Measurements from ENCODE around the gene REV3L.
"Not testable (repeated sequence)": the region's sequence is repeated elsewhere in the genome, so short reads cannot be mapped to it uniquely, and the experiment has no call there.

REV3L gene

GRCh38 chr6:111326563-111326962 lies 156.5 kb downstream of the REV3L start:
- Histone ChIP-seq H3K27me3 (ENCODE audit: low read depth, low read length) (no peaks in the 10 kb centered on the region), H3K9me3 (ENCODE audit: control insufficient read depth in 1 of 2, low read length in 2 of 2) (no peaks in the 10 kb centered on the region), H3K36me3 (ENCODE audit: control insufficient read depth in 1 of 2, insufficient read depth in 2 of 2, low read length in 2 of 2) (peaks cover 30 to 55% of the 10 kb centered on the region in 2 donors), H3K4me1 (ENCODE audit: control insufficient read depth in 1 of 2, insufficient read depth in 2 of 2, low read length in 2 of 2) (no peaks in the 10 kb centered on the region), H3K27ac (ENCODE audit: low read length) (no peak overlapping the region), H3K4me3 (ENCODE audit: low read depth in 1 of 2, low read length in 2 of 2) (no peak overlapping the region)

GRCh38 chr6:111322145-111322544 lies 160.9 kb downstream of the REV3L start:
- Histone ChIP-seq H3K4me3 (ENCODE audit: low read depth in 1 of 2, low read length in 2 of 2) (no peak overlapping the region), H3K36me3 (ENCODE audit: control insufficient read depth in 1 of 2, insufficient read depth in 2 of 2, low read length in 2 of 2) (peaks cover 10 to 48% of the 10 kb centered on the region in 2 donors), H3K27ac (ENCODE audit: low read length) (no peak overlapping the region), H3K27me3 (ENCODE audit: low read depth, low read length) (no peaks in the 10 kb centered on the region), H3K4me1 (ENCODE audit: control insufficient read depth in 1 of 2, insufficient read depth in 2 of 2, low read length in 2 of 2) (no peaks in the 10 kb centered on the region), H3K9me3 (ENCODE audit: control insufficient read depth in 1 of 2, low read length in 2 of 2) (no peaks in the 10 kb centered on the region)

DNA sequence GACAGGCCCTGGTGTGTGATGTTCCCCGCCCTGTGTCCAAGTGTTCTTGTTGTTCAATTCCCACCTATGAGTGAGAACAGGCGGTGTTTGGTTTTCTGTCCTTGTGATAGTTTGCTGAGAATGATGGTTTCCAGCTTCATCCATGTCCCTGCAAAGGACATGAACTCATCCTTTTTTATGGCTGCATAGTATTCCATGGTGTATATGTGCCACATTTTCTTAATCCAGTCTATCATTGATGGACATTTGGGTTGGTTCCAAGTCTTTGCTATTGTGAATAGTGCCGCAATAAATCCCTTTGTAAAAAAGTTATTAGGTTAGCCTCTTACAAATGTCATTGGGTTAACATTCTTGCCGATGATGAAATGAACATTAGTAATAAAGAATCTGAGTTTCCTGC lies 175.1 kb downstream of the REV3L start:
- H3K4me3 ChIP-seq (ENCODE audit: low read depth in 1 of 2, low read length in 2 of 2); H3K4me1 ChIP-seq (ENCODE audit: control insufficient read depth in 1 of 2, insufficient read depth in 2 of 2, low read length in 2 of 2); H3K27ac ChIP-seq (ENCODE audit: low read length); H3K27me3 ChIP-seq (ENCODE audit: low read depth, low read length); H3K9me3 ChIP-seq (ENCODE audit: control insufficient read depth in 1 of 2, low read length in 2 of 2): not testable (repeated sequence)
- peaks cover 42 to 50% of the 10 kb centered on the region in 2 donors for H3K36me3 ChIP-seq (ENCODE audit: control insufficient read depth in 1 of 2, insufficient read depth in 2 of 2, low read length in 2 of 2)

DNA sequence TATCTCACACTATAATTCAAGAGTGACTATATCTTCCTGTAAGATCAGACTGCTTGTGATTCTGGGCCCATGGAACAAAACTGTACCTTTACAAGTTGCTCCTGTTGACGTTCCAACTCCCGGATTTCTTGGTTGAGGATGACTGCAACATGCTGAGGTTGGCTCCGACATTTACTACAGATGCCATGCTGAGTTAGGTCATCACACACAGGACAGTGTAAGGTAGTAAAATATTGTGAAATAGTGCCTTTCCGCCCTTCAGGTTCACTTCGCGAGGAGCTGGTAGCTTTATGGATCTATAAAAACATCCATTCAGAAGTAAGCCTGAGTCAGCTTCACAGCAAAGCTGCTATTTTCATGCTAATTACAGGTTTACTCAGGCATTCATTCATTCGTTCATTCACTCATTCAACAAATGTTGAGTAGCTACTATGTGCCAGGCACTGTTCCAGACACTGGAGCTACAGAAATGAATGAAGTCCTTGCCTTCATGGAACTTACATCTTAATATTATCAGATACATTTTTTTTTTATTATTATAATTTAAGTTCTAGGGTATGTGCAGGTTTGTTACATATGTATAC lies 175.7 kb downstream of the REV3L start:
- H3K27ac ChIP-seq (ENCODE audit: low read length) = no peak overlapping the region
- H3K36me3 ChIP-seq (ENCODE audit: control insufficient read depth in 1 of 2, insufficient read depth in 2 of 2, low read length in 2 of 2) = peaks cover 42 to 46% of the 10 kb centered on the region in 2 donors
- H3K27me3 ChIP-seq (ENCODE audit: low read depth, low read length) = no peaks in the 10 kb centered on the region
- no peaks in the 10 kb centered on the region for H3K4me1 ChIP-seq (ENCODE audit: control insufficient read depth in 1 of 2, insufficient read depth in 2 of 2, low read length in 2 of 2)
- no peaks in the 10 kb centered on the region for H3K9me3 ChIP-seq (ENCODE audit: control insufficient read depth in 1 of 2, low read length in 2 of 2)
- no peak overlapping the region for H3K4me3 ChIP-seq (ENCODE audit: low read depth in 1 of 2, low read length in 2 of 2)

- Histone ChIP-seq H3K27ac (ENCODE audit: low read length) (no peak overlapping the region), H3K36me3 (ENCODE audit: control insufficient read depth in 1 of 2, insufficient read depth in 2 of 2, low read length in 2 of 2) (peaks cover 44 to 46% of the 10 kb centered on the region in 2 donors), H3K4me1 (ENCODE audit: control insufficient read depth in 1 of 2, insufficient read depth in 2 of 2, low read length in 2 of 2) (peaks cover 0 to 5% of the 10 kb centered on the region in 2 donors), H3K27me3 (ENCODE audit: low read depth, low read length) (no peaks in the 10 kb centered on the region), H3K9me3 (ENCODE audit: control insufficient read depth in 1 of 2, low read length in 2 of 2) (no peaks in the 10 kb centered on the region), H3K4me3 (ENCODE audit: low read depth in 1 of 2, low read length in 2 of 2) (no peak overlapping the region)
Measured at GRCh38 chr6:111306104-111306888, 176.7 kb downstream of the REV3L start.

DNA sequence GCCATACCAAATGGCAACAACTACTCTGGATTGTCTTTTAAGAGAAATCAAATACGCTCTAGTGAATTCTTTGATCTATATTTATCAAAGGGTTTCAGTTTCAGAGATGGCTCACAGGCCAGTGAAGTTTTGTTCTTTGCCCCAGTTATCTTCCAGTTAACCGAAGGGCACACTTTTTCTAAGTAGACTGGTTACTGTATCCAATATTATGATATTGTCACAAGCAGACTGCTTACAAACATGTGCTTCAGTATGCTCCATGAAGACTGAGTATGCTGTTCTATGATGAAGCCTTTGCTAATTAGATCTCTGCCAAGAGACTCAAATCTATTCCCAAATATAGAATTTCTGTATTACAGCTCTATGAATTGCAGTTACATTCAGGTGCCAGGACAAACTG lies 181.1 kb downstream of the REV3L start:
- Histone ChIP-seq H3K4me3 (ENCODE audit: low read depth in 1 of 2, low read length in 2 of 2) (no peak overlapping the region), H3K27me3 (ENCODE audit: low read depth, low read length) (no peaks in the 10 kb centered on the region), H3K27ac (ENCODE audit: low read length) (peak overlapping the region; percentile 72), H3K4me1 (ENCODE audit: control insufficient read depth in 1 of 2, insufficient read depth in 2 of 2, low read length in 2 of 2) (peaks cover 0 to 5% of the 10 kb centered on the region in 2 donors), H3K36me3 (ENCODE audit: control insufficient read depth in 1 of 2, insufficient read depth in 2 of 2, low read length in 2 of 2) (peaks cover 21 to 24% of the 10 kb centered on the region in 2 donors), H3K9me3 (ENCODE audit: control insufficient read depth in 1 of 2, low read length in 2 of 2) (no peaks in the 10 kb centered on the region)

DNA sequence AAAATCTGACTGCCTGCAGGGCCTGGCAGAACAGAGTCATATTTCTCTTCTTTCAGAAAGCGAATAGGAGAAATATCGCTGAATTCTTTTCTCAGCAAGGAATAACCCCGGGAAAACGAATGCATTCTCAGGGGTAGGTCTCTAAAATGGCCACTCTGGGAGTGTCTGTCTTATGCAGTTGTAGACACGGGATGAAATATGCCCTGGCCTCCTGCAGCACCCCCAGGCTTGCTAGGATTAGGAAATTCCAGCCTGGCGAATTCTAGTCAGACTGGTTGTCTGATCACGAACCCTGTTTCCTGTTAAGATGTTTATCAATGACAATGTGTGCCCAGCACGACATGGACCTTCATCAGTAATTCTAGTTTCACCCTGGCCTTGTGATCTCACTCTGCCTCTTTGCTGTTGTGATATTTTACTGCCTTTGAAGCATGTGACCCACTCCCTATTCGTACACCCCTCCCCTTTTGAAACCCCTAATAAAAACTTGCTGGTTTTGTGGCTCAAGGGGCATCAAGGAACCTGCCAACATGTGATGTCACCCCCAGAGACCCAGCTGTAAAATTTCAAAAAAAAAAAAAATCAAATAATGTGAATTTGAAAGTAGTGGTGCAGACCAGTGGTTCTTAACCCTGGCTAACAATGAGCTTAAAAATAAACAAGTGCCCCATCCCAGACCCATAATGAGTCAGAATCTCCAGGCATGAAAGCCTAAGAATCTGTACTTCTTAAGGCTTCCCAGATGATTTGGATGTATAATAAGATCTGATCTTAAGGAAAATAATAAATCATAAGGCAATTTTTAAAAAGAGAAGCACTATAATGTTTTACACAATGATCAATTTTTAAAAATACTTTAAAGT lies 181.8 kb downstream of the REV3L start:
- Histone ChIP-seq H3K27ac (ENCODE audit: low read length) (peak overlapping the region; percentile 72), H3K36me3 (ENCODE audit: control insufficient read depth in 1 of 2, insufficient read depth in 2 of 2, low read length in 2 of 2) (peaks cover 15 to 18% of the 10 kb centered on the region in 2 donors)
- not testable (repeated sequence) for H3K4me1 ChIP-seq (ENCODE audit: control insufficient read depth in 1 of 2, insufficient read depth in 2 of 2, low read length in 2 of 2); H3K9me3 ChIP-seq (ENCODE audit: control insufficient read depth in 1 of 2, low read length in 2 of 2); H3K4me3 ChIP-seq (ENCODE audit: low read depth in 1 of 2, low read length in 2 of 2); H3K27me3 ChIP-seq (ENCODE audit: low read depth, low read length)

GRCh38 chr6:111297776-111298175 lies 185.2 kb downstream of the REV3L start:
- H3K4me3 ChIP-seq (ENCODE audit: low read depth in 1 of 2, low read length in 2 of 2) = no peak overlapping the region
- no peak overlapping the region for H3K27ac ChIP-seq (ENCODE audit: low read length)
- no peaks in the 10 kb centered on the region for H3K9me3 ChIP-seq (ENCODE audit: control insufficient read depth in 1 of 2, low read length in 2 of 2)
- H3K27me3 ChIP-seq (ENCODE audit: low read depth, low read length) = no peaks in the 10 kb centered on the region
- peaks cover 11 to 16% of the 10 kb centered on the region in 2 donors for H3K36me3 ChIP-seq (ENCODE audit: control insufficient read depth in 1 of 2, insufficient read depth in 2 of 2, low read length in 2 of 2)
- peaks cover 0 to 5% of the 10 kb centered on the region in 2 donors for H3K4me1 ChIP-seq (ENCODE audit: control insufficient read depth in 1 of 2, insufficient read depth in 2 of 2, low read length in 2 of 2)

- Histone ChIP-seq H3K27me3 (ENCODE audit: low read depth, low read length) (no peaks in the 10 kb centered on the region), H3K27ac (ENCODE audit: low read length) (no peak overlapping the region), H3K4me3 (ENCODE audit: low read depth in 1 of 2, low read length in 2 of 2) (no peak overlapping the region)
Measured at GRCh38 chr6:111294374-111294967, 188.5 kb downstream of the REV3L start.

GRCh38 chr6:111291336-111292259 lies 191.4 kb downstream of the REV3L start:
- H3K27me3 ChIP-seq (ENCODE audit: low read depth, low read length) = no peaks in the 10 kb centered on the region
- no peaks in the 10 kb centered on the region for H3K4me1 ChIP-seq (ENCODE audit: control insufficient read depth in 1 of 2, insufficient read depth in 2 of 2, low read length in 2 of 2)
- peaks cover 0 to 5% of the 10 kb centered on the region in 2 donors for H3K36me3 ChIP-seq (ENCODE audit: control insufficient read depth in 1 of 2, insufficient read depth in 2 of 2, low read length in 2 of 2)
- no peaks in the 10 kb centered on the region for H3K9me3 ChIP-seq (ENCODE audit: control insufficient read depth in 1 of 2, low read length in 2 of 2)
- no peak overlapping the region for H3K27ac ChIP-seq (ENCODE audit: low read length)
- H3K4me3 ChIP-seq (ENCODE audit: low read depth in 1 of 2, low read length in 2 of 2) = no peak overlapping the region

More at GRCh38 chr6:111294374-111294967, 188.5 kb downstream of the REV3L start:
- Histone ChIP-seq H3K9me3 (ENCODE audit: control insufficient read depth in 1 of 2, low read length in 2 of 2) (no peaks in the 10 kb centered on the region), H3K4me1 (ENCODE audit: control insufficient read depth in 1 of 2, insufficient read depth in 2 of 2, low read length in 2 of 2) (no peaks in the 10 kb centered on the region), H3K36me3 (ENCODE audit: control insufficient read depth in 1 of 2, insufficient read depth in 2 of 2, low read length in 2 of 2) (peaks cover 4 to 5% of the 10 kb centered on the region in 2 donors)
